Occipital lobe (tissue), 2 donors: ENCODE measurements around the gene SPTLC3. TPM values are rescaled to one million over a fixed set of nuclear protein-coding genes. Genes with fewer than 3 reads are reported as not detected.
"Not testable (repeated sequence)": the region's sequence is repeated elsewhere in the genome, so short reads cannot be mapped to it uniquely, and the experiment has no call there.

Source experiments
- DNase-seq: peaks from one replicate; lab custom pipeline; 2025; lab: John Stamatoyannopoulos, UW
- total RNA-seq: library from RNA; depleted of rRNA; stranded (reverse); fragments of >200 nt; gene quantifications from one replicate; pipeline ENCODE4 v1.2.3, GENCODE V29; 2014

The SPTLC3 gene
- total RNA-seq, result 1.1 TPM

- no peak for DNase-seq
These were observed at the start of gene SPTLC3 for GRCh38 chr20:13008761-13009681. SPTLC3 (plus strand) TSS chr20:13008972; CDS start chr20:13009268, 296 bp downstream.

- DNase-seq, result no peak
These were observed 47.0 kb upstream of the SPTLC3 start for GRCh38 chr20:12961725-12962124.

GRCh38 chr20:12962895-12963294 lies 45.9 kb upstream of the SPTLC3 start:
- DNase-seq, result no peak

- DNase-seq, result no peak
These were observed 45.4 kb upstream of the SPTLC3 start for GRCh38 chr20:12963416-12963815.

- no peak for DNase-seq
These were observed 43.4 kb upstream of the SPTLC3 start for GRCh38 chr20:12965212-12965869.

GRCh38 chr20:12965870-12966251 lies 42.9 kb upstream of the SPTLC3 start:
- DNase-seq, result no peak

- DNase-seq, result no peak
These were observed 42.2 kb upstream of the SPTLC3 start for GRCh38 chr20:12966468-12967085.

- no peak for DNase-seq
These were observed 40.8 kb upstream of the SPTLC3 start for GRCh38 chr20:12967932-12968331.

- DNase-seq, result no peak
These were observed 40.3 kb upstream of the SPTLC3 start for GRCh38 chr20:12968472-12968871.

GRCh38 chr20:12969071-12969669 lies 39.6 kb upstream of the SPTLC3 start:
- no peak for DNase-seq

- DNase-seq, result no peak
These were observed 38.4 kb upstream of the SPTLC3 start for GRCh38 chr20:12970372-12970821.

- DNase-seq, result no peak
These were observed 32.8 kb upstream of the SPTLC3 start for GRCh38 chr20:12975833-12976608.

GRCh38 chr20:12976720-12977309 lies 32.0 kb upstream of the SPTLC3 start:
- no peak for DNase-seq

- DNase-seq, result no peak
These were observed 31.2 kb upstream of the SPTLC3 start for GRCh38 chr20:12977328-12978125.

- DNase-seq, result no peak
These were observed 30.7 kb upstream of the SPTLC3 start for GRCh38 chr20:12978126-12978394.

GRCh38 chr20:12978613-12979495 lies 29.9 kb upstream of the SPTLC3 start:
- DNase-seq, result no peak

GRCh38 chr20:12979713-12980112 lies 29.1 kb upstream of the SPTLC3 start:
- not testable (repeated sequence) for DNase-seq

- DNase-seq, result no peak
These were observed 26.7 kb upstream of the SPTLC3 start for GRCh38 chr20:12982098-12982497.
